Activated CD8-positive, alpha-beta memory T cell treated with anti-CD3 and anti-CD28 coated beads for 4 hours (primary cell): ENCODE results near the gene NUDCD3.

ENCODE experiments used
- DNase-seq, 2 donors: peaks; one replicate each; pipeline ENCODE4 v3.0.0-alpha.2; 2020; ENCODE audit warnings: low read depth in 2 of 2

NUDCD3 gene

GRCh38 chr7:44490351-44491200, at the start of gene NUDCD3:
Gene NUDCD3, minus strand, starts transcription at chr7:44490658. Its CDS starts 58 bp downstream, at chr7:44490600.
- peak; percentile 74 to 80 for DNase-seq

- no peak for DNase-seq
Measured at GRCh38 chr7:44539669-44540506, 49.4 kb upstream of the NUDCD3 start.

- DNase-seq: no peak
Measured at GRCh38 chr7:44538798-44539668, 48.6 kb upstream of the NUDCD3 start.

- no peak for DNase-seq
Measured at GRCh38 chr7:44538093-44538797, 47.8 kb upstream of the NUDCD3 start.

- no peak for DNase-seq
Measured at GRCh38 chr7:44537442-44537841, 47.0 kb upstream of the NUDCD3 start.

- no peak for DNase-seq
Measured at GRCh38 chr7:44536090-44536489, 45.6 kb upstream of the NUDCD3 start.

GRCh38 chr7:44535348-44536064, 45.0 kb upstream of the NUDCD3 start:
- no peak for DNase-seq

- DNase-seq: peak in 1 of 2 donors; percentile 8
Measured at GRCh38 chr7:44534501-44534900, 44.0 kb upstream of the NUDCD3 start.

- DNase-seq: no peak
Measured at GRCh38 chr7:44534087-44534486, 43.6 kb upstream of the NUDCD3 start.

GRCh38 chr7:44533301-44534055, 43.0 kb upstream of the NUDCD3 start:
- no peak for DNase-seq

GRCh38 chr7:44531421-44532380, 41.2 kb upstream of the NUDCD3 start:
- no peak for DNase-seq

GRCh38 chr7:44530990-44531389, 40.5 kb upstream of the NUDCD3 start:
- no peak for DNase-seq

- DNase-seq: no peak
Measured at GRCh38 chr7:44524811-44525388, 34.4 kb upstream of the NUDCD3 start.

- DNase-seq: no peak
Measured at GRCh38 chr7:44522315-44522714, 31.9 kb upstream of the NUDCD3 start.

GRCh38 chr7:44521347-44522095, 31.1 kb upstream of the NUDCD3 start:
- DNase-seq: no peak

- DNase-seq: no peak
Measured at GRCh38 chr7:44520574-44520973, 30.1 kb upstream of the NUDCD3 start.

- no peak for DNase-seq
Measured at GRCh38 chr7:44519546-44519945, 29.1 kb upstream of the NUDCD3 start.
